ENCODE results near the gene ZNF169.
"Not testable (repeated sequence)": the region's sequence is repeated elsewhere in the genome, so short reads cannot be mapped to it uniquely, and the experiment has no call there.

The ZNF169 gene

GRCh38 chr9:94287877-94288513, 28.9 kb downstream of the ZNF169 start:
- DNase-seq, result no peak

- DNase-seq, result no peak
These were observed 30.6 kb downstream of the ZNF169 start for GRCh38 chr9:94289691-94290090.

GRCh38 chr9:94298949-94299599, 40.0 kb downstream of the ZNF169 start:
- no peak for DNase-seq

GRCh38 chr9:94300470-94301301, 41.6 kb downstream of the ZNF169 start:
- DNase-seq, result no peak

GRCh38 chr9:94301583-94301982, 42.5 kb downstream of the ZNF169 start:
- DNase-seq, result no peak

GRCh38 chr9:94302426-94302825, 43.3 kb downstream of the ZNF169 start:
- no peak for DNase-seq

GRCh38 chr9:94303321-94303720, 44.2 kb downstream of the ZNF169 start:
- no peak for DNase-seq

- DNase-seq, result not testable (repeated sequence)
These were observed 56.2 kb downstream of the ZNF169 start for GRCh38 chr9:94315034-94315984.

GRCh38 chr9:94316236-94316635, 57.1 kb downstream of the ZNF169 start:
- DNase-seq, result not testable (repeated sequence)

- not testable (repeated sequence) for DNase-seq
These were observed 59.0 kb downstream of the ZNF169 start for GRCh38 chr9:94317949-94318657.

GRCh38 chr9:94322342-94322940, 63.3 kb downstream of the ZNF169 start:
- DNase-seq, result not testable (repeated sequence)

- not testable (repeated sequence) for DNase-seq
These were observed 64.2 kb downstream of the ZNF169 start for GRCh38 chr9:94323153-94323798.

- DNase-seq, result not testable (repeated sequence)
These were observed 66.5 kb downstream of the ZNF169 start for GRCh38 chr9:94325583-94325982.

GRCh38 chr9:94328544-94328943, 69.4 kb downstream of the ZNF169 start, which contains the start of gene NUTM2F:
Gene NUTM2F, minus strand, starts transcription at chr9:94328644. Its CDS starts 21 bp downstream, at chr9:94328623.
- DNase-seq, result not testable (repeated sequence)

GRCh38 chr9:94336445-94336844, 77.3 kb downstream of the ZNF169 start:
- DNase-seq, result not testable (repeated sequence)

GRCh38 chr9:94338723-94339122, 79.6 kb downstream of the ZNF169 start:
- not testable (repeated sequence) for DNase-seq

GRCh38 chr9:94339657-94340056, 80.6 kb downstream of the ZNF169 start:
- not testable (repeated sequence) for DNase-seq

- not testable (repeated sequence) for DNase-seq
These were observed 81.7 kb downstream of the ZNF169 start for GRCh38 chr9:94340750-94341149.

- DNase-seq, result not testable (repeated sequence)
These were observed 82.6 kb downstream of the ZNF169 start for GRCh38 chr9:94341703-94342102.

GRCh38 chr9:94347451-94347850, 88.4 kb downstream of the ZNF169 start:
- DNase-seq, result not testable (repeated sequence)

- not testable (repeated sequence) for DNase-seq
These were observed 89.7 kb downstream of the ZNF169 start for GRCh38 chr9:94348754-94349153.
